ENCODE results near the gene DNAJB2.

DNAJB2 gene

DNA sequence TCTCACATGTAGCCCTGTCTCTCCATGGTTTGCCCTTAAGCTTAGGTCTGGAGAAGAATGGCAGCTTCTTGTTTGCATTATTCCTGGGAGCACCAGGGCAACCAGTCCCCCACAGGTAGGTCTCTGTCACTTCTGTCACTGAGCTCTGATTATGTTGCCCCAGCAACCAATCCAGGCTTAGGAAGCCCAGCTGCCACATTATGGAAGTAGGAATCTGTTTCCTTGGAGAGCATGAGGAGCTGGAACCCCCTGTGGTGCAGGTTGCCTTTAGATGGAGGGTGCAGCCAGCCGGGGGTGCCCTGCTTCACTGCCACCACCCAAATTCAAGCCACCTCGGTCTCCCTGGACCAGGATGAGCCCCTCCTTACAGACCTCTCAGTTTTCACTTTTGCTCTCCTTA, 48.6 kb downstream of the DNAJB2 start:
- H3K4me3 ChIP-seq (ENCODE audit: low read length) = no peak overlapping the region
- H3K9me3 ChIP-seq (ENCODE audit: insufficient read depth, low read length) = no peaks in the 10 kb centered on the region
- TF ChIP-seq, protein P1, sequence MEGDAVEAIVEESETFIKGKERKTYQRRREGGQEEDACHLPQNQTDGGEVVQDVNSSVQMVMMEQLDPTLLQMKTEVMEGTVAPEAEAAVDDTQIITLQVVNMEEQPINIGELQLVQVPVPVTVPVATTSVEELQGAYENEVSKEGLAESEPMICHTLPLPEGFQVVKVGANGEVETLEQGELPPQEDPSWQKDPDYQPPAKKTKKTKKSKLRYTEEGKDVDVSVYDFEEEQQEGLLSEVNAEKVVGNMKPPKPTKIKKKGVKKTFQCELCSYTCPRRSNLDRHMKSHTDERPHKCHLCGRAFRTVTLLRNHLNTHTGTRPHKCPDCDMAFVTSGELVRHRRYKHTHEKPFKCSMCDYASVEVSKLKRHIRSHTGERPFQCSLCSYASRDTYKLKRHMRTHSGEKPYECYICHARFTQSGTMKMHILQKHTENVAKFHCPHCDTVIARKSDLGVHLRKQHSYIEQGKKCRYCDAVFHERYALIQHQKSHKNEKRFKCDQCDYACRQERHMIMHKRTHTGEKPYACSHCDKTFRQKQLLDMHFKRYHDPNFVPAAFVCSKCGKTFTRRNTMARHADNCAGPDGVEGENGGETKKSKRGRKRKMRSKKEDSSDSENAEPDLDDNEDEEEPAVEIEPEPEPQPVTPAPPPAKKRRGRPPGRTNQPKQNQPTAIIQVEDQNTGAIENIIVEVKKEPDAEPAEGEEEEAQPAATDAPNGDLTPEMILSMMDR (IDR thresholded peaks at IDR 0.05; ENCODE audit: low read depth, low read length) = no peak
- H3K27ac ChIP-seq (ENCODE audit: low read length) = no peak overlapping the region
- no peak overlapping the region for H2AFZ ChIP-seq (ENCODE audit: low read depth, low read length)
- H3K9ac ChIP-seq (ENCODE audit: low read length) = no peak overlapping the region
- H3K4me1 ChIP-seq (ENCODE audit: low read length) = peaks cover 5% of the 10 kb centered on the region; the same call in 1 of the 2 replicates
- H4K20me1 ChIP-seq (ENCODE audit: insufficient read depth, low read length) = no peaks in the 10 kb centered on the region
- peaks cover 8% of the 10 kb centered on the region for H3K27me3 ChIP-seq (ENCODE audit: low read depth, low read length)
- H3K4me2 ChIP-seq (ENCODE audit: low read length) = no peak overlapping the region
- no peaks in the 10 kb centered on the region for H3K36me3 ChIP-seq (replicated peaks; ENCODE audit: low read depth, low read length)
- H3K79me2 ChIP-seq (ENCODE audit: low read length) = no peaks in the 10 kb centered on the region

DNA sequence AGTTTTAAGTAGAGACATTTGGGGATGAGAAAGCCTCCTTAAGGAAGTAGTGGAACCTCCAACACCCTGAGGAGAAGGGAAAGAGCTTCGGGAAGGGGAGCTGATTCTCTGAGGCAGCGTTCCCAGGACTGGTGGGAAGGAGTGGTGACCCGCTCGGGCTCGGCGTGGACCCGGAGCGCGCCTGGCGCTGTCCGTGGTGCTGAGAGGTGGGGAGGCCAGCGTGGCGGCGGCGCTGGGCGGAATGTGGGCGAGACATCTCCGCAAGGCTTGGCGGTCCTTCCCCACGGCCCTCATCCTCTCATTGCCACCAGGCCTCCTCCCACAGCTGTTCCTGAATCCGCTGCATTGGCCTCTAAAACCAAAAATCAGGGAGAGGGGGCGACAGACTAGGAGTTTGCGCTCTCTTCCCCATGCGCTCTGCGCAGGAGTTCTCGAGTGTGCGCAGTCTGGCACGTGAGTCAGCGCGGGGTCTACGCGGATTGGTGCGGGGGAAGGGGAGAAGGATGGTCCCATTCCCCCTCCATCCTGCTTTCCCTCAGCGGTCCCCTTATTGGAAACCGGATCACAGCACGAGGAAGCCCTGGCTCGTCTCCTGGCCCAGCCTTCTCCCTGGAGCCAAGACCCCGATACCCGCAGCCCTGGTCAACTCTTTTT, 52.5 kb downstream of the DNAJB2 start:
- Histone ChIP-seq H3K4me2 (ENCODE audit: low read length) (no peak overlapping the region), H3K36me3 (replicated peaks; ENCODE audit: low read depth, low read length) (no peaks in the 10 kb centered on the region), H3K9me3 (ENCODE audit: insufficient read depth, low read length) (no peaks in the 10 kb centered on the region; the same call in 1 of the 2 replicates), H3K27ac (ENCODE audit: low read length) (no peak overlapping the region), H3K4me3 (ENCODE audit: low read length) (no peak overlapping the region), H3K9ac (ENCODE audit: low read length) (no peak overlapping the region), H3K79me2 (ENCODE audit: low read length) (no peaks in the 10 kb centered on the region), H3K4me1 (ENCODE audit: low read length) (peaks cover 3% of the 10 kb centered on the region; the same call in 1 of the 2 replicates), H2AFZ (ENCODE audit: low read depth, low read length) (no peak overlapping the region), H4K20me1 (ENCODE audit: insufficient read depth, low read length) (no peaks in the 10 kb centered on the region), H3K27me3 (ENCODE audit: low read depth, low read length) (no peaks in the 10 kb centered on the region)
- TF ChIP-seq, protein P1 (IDR thresholded peaks at IDR 0.05; ENCODE audit: low read depth, low read length) = no peak
- TF ChIP-seq EZH2phosphoT487 (IDR thresholded peaks at IDR 0.05; ENCODE audit: low read depth) = no peak

DNA sequence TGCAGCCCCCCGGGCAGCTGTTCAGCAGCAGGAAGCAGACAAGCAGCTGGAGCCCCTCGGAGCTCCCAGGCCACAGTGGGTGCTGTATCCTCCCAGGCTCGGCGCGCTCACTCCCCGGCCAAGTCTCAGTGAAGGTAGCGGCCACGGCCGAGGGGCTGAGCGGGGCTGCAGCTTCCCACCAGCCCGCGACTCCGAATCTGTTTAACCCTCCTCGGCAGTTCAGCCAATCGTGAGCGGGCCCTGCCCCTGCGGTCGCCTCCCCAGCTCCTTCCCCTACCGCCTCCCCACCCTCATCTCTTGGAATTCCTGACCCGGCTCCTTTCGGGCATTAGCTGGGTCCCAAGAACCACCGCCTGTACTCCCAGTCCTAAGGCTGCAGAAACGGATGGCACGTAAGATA, 53.4 kb downstream of the DNAJB2 start, which contains the start of gene RESP18:
RESP18 (minus strand) TSS at position 203 of the 400 bp plus-strand sequence.
- Histone ChIP-seq H3K36me3 (replicated peaks; ENCODE audit: low read depth, low read length) (no peaks in the 10 kb centered on the region), H3K27ac (ENCODE audit: low read length) (no peak within 1 kb of the TSS), H3K4me2 (ENCODE audit: low read length) (no peak within 1 kb of the TSS), H2AFZ (ENCODE audit: low read depth, low read length) (no peak within 1 kb of the TSS), H3K4me3 (ENCODE audit: low read length) (no peak within 1 kb of the TSS), H3K9ac (ENCODE audit: low read length) (no peak within 1 kb of the TSS), H3K79me2 (ENCODE audit: low read length) (no peaks in the 10 kb centered on the region), H3K9me3 (ENCODE audit: insufficient read depth, low read length) (no peaks in the 10 kb centered on the region; the same call in 1 of the 2 replicates), H3K4me1 (ENCODE audit: low read length) (peaks cover 4% of the 10 kb centered on the region; the same call in 1 of the 2 replicates), H4K20me1 (ENCODE audit: insufficient read depth, low read length) (no peaks in the 10 kb centered on the region), H3K27me3 (ENCODE audit: low read depth, low read length) (no peaks in the 10 kb centered on the region)
- TF ChIP-seq, protein P1 (IDR thresholded peaks at IDR 0.05; ENCODE audit: low read depth, low read length) = no peak
- no peak for TF ChIP-seq EZH2phosphoT487 (IDR thresholded peaks at IDR 0.05; ENCODE audit: low read depth)

DNA sequence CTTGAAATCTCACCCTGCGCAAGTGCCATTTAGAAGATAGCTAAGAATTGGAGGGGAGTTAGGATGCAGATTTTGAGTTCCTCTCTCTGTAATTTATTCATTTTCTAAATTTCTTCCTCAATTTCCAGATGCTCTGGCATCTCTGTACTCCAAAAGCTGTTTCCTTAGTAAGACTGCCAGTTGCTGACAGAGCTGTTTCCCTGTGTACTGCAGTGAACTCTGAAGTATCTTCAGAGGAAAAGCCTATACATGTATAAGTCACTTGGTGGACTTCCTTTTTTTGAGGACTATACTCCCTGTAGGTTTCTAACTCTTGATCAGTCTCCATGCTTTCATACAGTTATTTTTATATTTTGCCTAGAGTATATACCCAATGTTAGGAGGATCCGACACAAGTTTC, 54.9 kb downstream of the DNAJB2 start:
- no peaks in the 10 kb centered on the region for H4K20me1 ChIP-seq (ENCODE audit: insufficient read depth, low read length)
- no peak overlapping the region for H3K4me2 ChIP-seq (ENCODE audit: low read length)
- TF ChIP-seq EZH2phosphoT487 (IDR thresholded peaks at IDR 0.05; ENCODE audit: low read depth) = no peak
- TF ChIP-seq, protein P1 (IDR thresholded peaks at IDR 0.05; ENCODE audit: low read depth, low read length) = no peak
- no peaks in the 10 kb centered on the region for H3K27me3 ChIP-seq (ENCODE audit: low read depth, low read length)
- H3K36me3 ChIP-seq (replicated peaks; ENCODE audit: low read depth, low read length) = no peaks in the 10 kb centered on the region
- peaks cover 4% of the 10 kb centered on the region; the same call in 1 of the 2 replicates for H3K4me1 ChIP-seq (ENCODE audit: low read length)
- H3K4me3 ChIP-seq (ENCODE audit: low read length) = no peak overlapping the region
- no peak overlapping the region for H3K27ac ChIP-seq (ENCODE audit: low read length)
- no peaks in the 10 kb centered on the region; the same call in 1 of the 2 replicates for H3K9me3 ChIP-seq (ENCODE audit: insufficient read depth, low read length)
- H3K9ac ChIP-seq (ENCODE audit: low read length) = no peak overlapping the region
- H3K79me2 ChIP-seq (ENCODE audit: low read length) = no peaks in the 10 kb centered on the region
- H2AFZ ChIP-seq (ENCODE audit: low read depth, low read length) = no peak overlapping the region

All from OCI-LY3 (cell line).